Type B pancreatic cell (in vitro differentiated cells): ENCODE data around the gene ZNF354B. TPM values are rescaled to one million over a fixed set of nuclear protein-coding genes. Genes with fewer than 3 reads are reported as not detected.

Experiments used
- DNase-seq: peaks from one replicate; pipeline ENCODE4 v3.0.0; 2021; ENCODE audit warnings: mixed read lengths; ENCODE audit not compliant: unreplicated experiment; ENCODE audit errors: extremely low spot score
- H3K27ac Mint-ChIP-seq: 2 replicates; pipeline ENCODE4 v1.8.0; 2021; ENCODE audit warnings: mild to moderate bottlenecking, mixed read lengths
- H3K27me3 Mint-ChIP-seq: 2 replicates; pipeline ENCODE4 v1.8.0; 2021; ENCODE audit warnings: mixed read lengths
- H3K36me3 Mint-ChIP-seq: 2 replicates; pipeline ENCODE4 v1.8.0; 2021; ENCODE audit warnings: mixed read lengths
- H3K4me1 Mint-ChIP-seq: one replicate; pipeline ENCODE4 v1.8.0; 2021; ENCODE audit warnings: mixed read lengths; ENCODE audit not compliant: unreplicated experiment
- H3K4me3 Mint-ChIP-seq: 2 replicates; pipeline ENCODE4 v1.8.0; 2021; ENCODE audit warnings: mild to moderate bottlenecking, mixed read lengths
- H3K9me3 Mint-ChIP-seq: 2 replicates; pipeline ENCODE4 v1.8.0; 2021; ENCODE audit warnings: mixed read lengths
- CTCF ChIP-seq: fragments of 200-600 bp; sonication (generic); conservative IDR thresholded peaks from 2 replicates; pipeline ENCODE4 v1.5.0; 2021; ENCODE audit warnings: antibody characterized with exemption, mild to moderate bottlenecking
- long read RNA-seq: library from polyadenylated mRNA; unstranded; transcript quantifications from one replicate; pipeline ENCODE4 v2.0.0, GENCODE V29; 2020
- total RNA-seq: library from RNA; stranded (reverse); gene quantifications from 2 replicates; pipeline ENCODE4 v1.2.1, GENCODE V29; 2021; ENCODE audit warnings: low replicate concordance

ZNF354B gene
- 20.2 and 27.8 TPM in 2 replicates for total RNA-seq
- long read RNA-seq, transcript ZNF354B-201 (5 exons, 2,802 nt), result major isoform, 5 of 5 reads
- long read RNA-seq, partial matches to known transcripts, result 0 of 5 reads
- long read RNA-seq, other reads (novel, unspliced or antisense), result 0 of 5 reads

- Mint-ChIP-seq H3K4me1 (peaks cover 21% of the 10 kb centered on the region), H3K36me3 (peaks cover 17% of the 10 kb centered on the region), H3K9me3 (no peaks in the 10 kb centered on the region), H3K27me3 (no peaks in the 10 kb centered on the region), H3K4me3 (peak within 1 kb of the TSS; percentile 88), H3K27ac (peak within 1 kb of the TSS; percentile 79)
- TF ChIP-seq CTCF, result no peak
- peak; percentile 89 for DNase-seq
Observed at GRCh38 chr5:178859625-178860521, at the start of gene ZNF354B. TSS of gene ZNF354B (plus strand) at chr5:178859953. CDS start at chr5:178861048, 1,095 bp downstream.

- H3K27ac Mint-ChIP-seq, result no peak overlapping the region
- TF ChIP-seq CTCF, result no peak
- no peaks in the 10 kb centered on the region for H3K9me3 Mint-ChIP-seq
- H3K4me3 Mint-ChIP-seq, result no peak overlapping the region
- no peaks in the 10 kb centered on the region for H3K4me1 Mint-ChIP-seq
- no peaks in the 10 kb centered on the region for H3K36me3 Mint-ChIP-seq
- H3K27me3 Mint-ChIP-seq, result peaks cover 22% of the 10 kb centered on the region
- DNase-seq, result no peak
Observed at GRCh38 chr5:178817506-178817905, 42.2 kb upstream of the ZNF354B start.

GRCh38 chr5:178818094-178818493, 41.7 kb upstream of the ZNF354B start:
- no peak for DNase-seq
- Mint-ChIP-seq H3K36me3 (no peaks in the 10 kb centered on the region), H3K4me1 (no peaks in the 10 kb centered on the region), H3K4me3 (no peak overlapping the region), H3K27ac (no peak overlapping the region), H3K27me3 (peaks cover 19% of the 10 kb centered on the region), H3K9me3 (no peaks in the 10 kb centered on the region)
- no peak for TF ChIP-seq CTCF

- no peak for TF ChIP-seq CTCF
- H3K27ac Mint-ChIP-seq, result no peak overlapping the region
- no peaks in the 10 kb centered on the region for H3K9me3 Mint-ChIP-seq
- H3K36me3 Mint-ChIP-seq, result no peaks in the 10 kb centered on the region
- no peak for DNase-seq
- peaks cover 14% of the 10 kb centered on the region for H3K27me3 Mint-ChIP-seq
- H3K4me1 Mint-ChIP-seq, result no peaks in the 10 kb centered on the region
- no peak overlapping the region for H3K4me3 Mint-ChIP-seq
Observed at GRCh38 chr5:178820001-178820400, 39.8 kb upstream of the ZNF354B start.

- Mint-ChIP-seq H3K9me3 (no peaks in the 10 kb centered on the region), H3K27ac (no peak overlapping the region)
Observed at GRCh38 chr5:178825444-178825843, 34.3 kb upstream of the ZNF354B start.

More at GRCh38 chr5:178825444-178825843, 34.3 kb upstream of the ZNF354B start:
- Mint-ChIP-seq H3K36me3 (no peaks in the 10 kb centered on the region), H3K4me1 (no peaks in the 10 kb centered on the region), H3K4me3 (no peak overlapping the region), H3K27me3 (peaks cover 3% of the 10 kb centered on the region)
- no peak for DNase-seq
- no peak for TF ChIP-seq CTCF
